ENCODE results near the gene TMEM87B. TPM values are rescaled to one million over a fixed set of nuclear protein-coding genes. Genes with fewer than 3 reads are reported as not detected.
"Not testable (repeated sequence)": the region's sequence is repeated elsewhere in the genome, so short reads cannot be mapped to it uniquely, and the experiment has no call there.

The TMEM87B gene
- total RNA-seq, 1 experiment from 2014 or later = 15.4 TPM

- peak; percentile 75 for DNase-seq (ENCODE audit: low read depth)
Observed at GRCh38 chr2:112032689-112033465, 22.2 kb upstream of the TMEM87B start.

- DNase-seq (ENCODE audit: low read depth) = peak; percentile 79
Observed at GRCh38 chr2:112033600-112033999, 21.5 kb upstream of the TMEM87B start.

- DNase-seq (ENCODE audit: low read depth) = no peak
Observed at GRCh38 chr2:112034924-112035323, 20.1 kb upstream of the TMEM87B start.

- no peak for DNase-seq (ENCODE audit: low read depth)
Observed at GRCh38 chr2:112035786-112036185, 19.3 kb upstream of the TMEM87B start.

GRCh38 chr2:112039556-112039955, 15.5 kb upstream of the TMEM87B start:
- DNase-seq (ENCODE audit: low read depth) = not testable (repeated sequence)

- not testable (repeated sequence) for DNase-seq (ENCODE audit: low read depth)
Observed at GRCh38 chr2:112040066-112040465, 15.0 kb upstream of the TMEM87B start.

GRCh38 chr2:112041460-112041859, 13.6 kb upstream of the TMEM87B start:
- DNase-seq (ENCODE audit: low read depth) = not testable (repeated sequence)

- DNase-seq (ENCODE audit: low read depth) = no peak
Observed at GRCh38 chr2:112045446-112046014, 9.5 kb upstream of the TMEM87B start.

- no peak for DNase-seq (ENCODE audit: low read depth)
Observed at GRCh38 chr2:112046231-112046630, 8.8 kb upstream of the TMEM87B start.

GRCh38 chr2:112047537-112048235, 7.4 kb upstream of the TMEM87B start:
- DNase-seq (ENCODE audit: low read depth) = no peak

- no peak for DNase-seq (ENCODE audit: low read depth)
Observed at GRCh38 chr2:112048236-112048592, 6.9 kb upstream of the TMEM87B start.

- peak; percentile 52 for DNase-seq (ENCODE audit: low read depth)
Observed at GRCh38 chr2:112048887-112049286, 6.2 kb upstream of the TMEM87B start.

GRCh38 chr2:112050316-112050715, 4.8 kb upstream of the TMEM87B start:
- DNase-seq (ENCODE audit: low read depth) = no peak

GRCh38 chr2:112053917-112054846, 887 bp upstream of the TMEM87B start:
- DNase-seq (ENCODE audit: low read depth) = peak; percentile 93

GRCh38 chr2:112055730-112056625, 909 bp downstream of the TMEM87B start:
- peak; percentile 91 for DNase-seq (ENCODE audit: low read depth)

GRCh38 chr2:112056626-112056987, 1.5 kb downstream of the TMEM87B start:
- no peak for DNase-seq (ENCODE audit: low read depth)

- no peak for DNase-seq (ENCODE audit: low read depth)
Observed at GRCh38 chr2:112059671-112060070, 4.6 kb downstream of the TMEM87B start.

GRCh38 chr2:112061299-112061698, 6.2 kb downstream of the TMEM87B start:
- no peak for DNase-seq (ENCODE audit: low read depth)

GRCh38 chr2:112061840-112062239, 6.8 kb downstream of the TMEM87B start:
- DNase-seq (ENCODE audit: low read depth) = no peak

- DNase-seq (ENCODE audit: low read depth) = no peak
Observed at GRCh38 chr2:112062894-112063293, 7.8 kb downstream of the TMEM87B start.
